ENCODE measurements around the gene PLCB4. TPM values are rescaled to one million over a fixed set of nuclear protein-coding genes. Genes with fewer than 3 reads are reported as not detected.

Gene PLCB4
- total RNA-seq = 10 to 100 TPM; 18.1 to 26.2 TPM
- polyA plus RNA-seq = 1 to 10 TPM; 1.5 to 3.6 TPM
- long read RNA-seq, donor 1, partial matches to known transcripts = 10 of 40 reads
- long read RNA-seq, donor 1, other reads (novel, unspliced or antisense) = 30 of 40 reads
- long read RNA-seq, donor 2, partial matches to known transcripts = 6 of 24 reads
- long read RNA-seq, donor 2, other reads (novel, unspliced or antisense) = 18 of 24 reads

GRCh38 chr20:9068841-9069663 is at the start of gene PLCB4:
Gene PLCB4 (plus strand): TSS chr20:9069087. CDS start chr20:9307815, 238,728 bp downstream.
- H3K9me3 ChIP-seq (ENCODE audit: control insufficient read depth, low read length) = no peaks in the 10 kb centered on the region
- H3K27ac ChIP-seq (ENCODE audit: low read depth in 1 of 2, low read length in 2 of 2) = peak within 1 kb of the TSS; percentile 80 to 84
- H3K27me3 ChIP-seq (ENCODE audit: control insufficient read depth in 1 of 2, insufficient read depth in 2 of 2, low read length in 1 of 2) = no peaks in the 10 kb centered on the region
- intact Hi-C loops (cut with DNase I) = loop anchor here in 1 of 2 donors (10.0 kb wide), 1 partner anchor 214 kb away; no protein-coding TSS in a partner anchor
- peak within 1 kb of the TSS; percentile 80 to 90 for H3K4me3 ChIP-seq (ENCODE audit: low read length in 2 of 2)
- ATAC-seq (ENCODE audit: low FRiP score) (peak; percentile 19), DNase-seq (peak; percentile 51 to 79)
- WGBS, 2 donors = 1% methylated on average over 54 to 75 of the region's 75 CpGs
- H3K4me1 ChIP-seq (ENCODE audit: control insufficient read depth in 1 of 2, insufficient read depth in 2 of 2, low read length in 2 of 2) = peaks cover 0 to 3% of the 10 kb centered on the region in 2 donors
- no peaks in the 10 kb centered on the region for H3K36me3 ChIP-seq (ENCODE audit: control insufficient read depth in 1 of 2, insufficient read depth in 2 of 2, low read length in 1 of 2)

- intact Hi-C loops (cut with DNase I) = no loop called here
- H3K4me3 ChIP-seq (ENCODE audit: low read length in 2 of 2) = no peak overlapping the region
- ATAC-seq (ENCODE audit: low FRiP score) (no peak), DNase-seq (no peak)
- H3K27ac ChIP-seq (ENCODE audit: low read depth in 1 of 2, low read length in 2 of 2) = no peak overlapping the region
- H3K9me3 ChIP-seq (ENCODE audit: control insufficient read depth, low read length) = no peaks in the 10 kb centered on the region
- no peaks in the 10 kb centered on the region for H3K36me3 ChIP-seq (ENCODE audit: control insufficient read depth in 1 of 2, insufficient read depth in 2 of 2, low read length in 1 of 2)
- no peaks in the 10 kb centered on the region for H3K27me3 ChIP-seq (ENCODE audit: control insufficient read depth in 1 of 2, insufficient read depth in 2 of 2, low read length in 1 of 2)
- no peaks in the 10 kb centered on the region for H3K4me1 ChIP-seq (ENCODE audit: control insufficient read depth in 1 of 2, insufficient read depth in 2 of 2, low read length in 2 of 2)
These were observed 49.1 kb upstream of the PLCB4 start for GRCh38 chr20:9019833-9020232.

GRCh38 chr20:9021216-9021615 is 47.7 kb upstream of the PLCB4 start:
- no peak overlapping the region for H3K27ac ChIP-seq (ENCODE audit: low read depth in 1 of 2, low read length in 2 of 2)
- ATAC-seq (ENCODE audit: low FRiP score) (no peak), DNase-seq (no peak)
- no peaks in the 10 kb centered on the region for H3K36me3 ChIP-seq (ENCODE audit: control insufficient read depth in 1 of 2, insufficient read depth in 2 of 2, low read length in 1 of 2)
- no peaks in the 10 kb centered on the region for H3K27me3 ChIP-seq (ENCODE audit: control insufficient read depth in 1 of 2, insufficient read depth in 2 of 2, low read length in 1 of 2)
- 88 to 92% methylated on average over 3 of the region's 3 CpGs for WGBS, 2 donors
- H3K4me3 ChIP-seq (ENCODE audit: low read length in 2 of 2) = no peak overlapping the region
- no peaks in the 10 kb centered on the region for H3K4me1 ChIP-seq (ENCODE audit: control insufficient read depth in 1 of 2, insufficient read depth in 2 of 2, low read length in 2 of 2)
- H3K9me3 ChIP-seq (ENCODE audit: control insufficient read depth, low read length) = no peaks in the 10 kb centered on the region
- intact Hi-C loops (cut with DNase I) = no loop called here

- Histone ChIP-seq H3K27me3 (ENCODE audit: control insufficient read depth in 1 of 2, insufficient read depth in 2 of 2, low read length in 1 of 2) (no peaks in the 10 kb centered on the region), H3K4me1 (ENCODE audit: control insufficient read depth in 1 of 2, insufficient read depth in 2 of 2, low read length in 2 of 2) (no peaks in the 10 kb centered on the region), H3K4me3 (ENCODE audit: low read length in 2 of 2) (no peak overlapping the region), H3K9me3 (ENCODE audit: control insufficient read depth, low read length) (no peaks in the 10 kb centered on the region), H3K27ac (ENCODE audit: low read depth in 1 of 2, low read length in 2 of 2) (no peak overlapping the region), H3K36me3 (ENCODE audit: control insufficient read depth in 1 of 2, insufficient read depth in 2 of 2, low read length in 1 of 2) (no peaks in the 10 kb centered on the region)
- 75 to 77% methylated on average over 2 of the region's 2 CpGs for WGBS, 2 donors
- ATAC-seq (ENCODE audit: low FRiP score) = no peak
- intact Hi-C loops (cut with DNase I) = no loop called here
- DNase-seq = no peak
These were observed 47.2 kb upstream of the PLCB4 start for GRCh38 chr20:9021699-9022098.

- no peak overlapping the region for H3K4me3 ChIP-seq (ENCODE audit: low read length in 2 of 2)
- intact Hi-C loops (cut with DNase I) = no loop called here
These were observed 46.5 kb upstream of the PLCB4 start for GRCh38 chr20:9022376-9022775.

GRCh38 chr20:9024606-9025005 is 44.3 kb upstream of the PLCB4 start:
- Histone ChIP-seq H3K9me3 (ENCODE audit: control insufficient read depth, low read length) (no peaks in the 10 kb centered on the region), H3K27ac (ENCODE audit: low read depth in 1 of 2, low read length in 2 of 2) (no peak overlapping the region), H3K27me3 (ENCODE audit: control insufficient read depth in 1 of 2, insufficient read depth in 2 of 2, low read length in 1 of 2) (no peaks in the 10 kb centered on the region), H3K4me3 (ENCODE audit: low read length in 2 of 2) (no peak overlapping the region), H3K4me1 (ENCODE audit: control insufficient read depth in 1 of 2, insufficient read depth in 2 of 2, low read length in 2 of 2) (no peaks in the 10 kb centered on the region), H3K36me3 (ENCODE audit: control insufficient read depth in 1 of 2, insufficient read depth in 2 of 2, low read length in 1 of 2) (no peaks in the 10 kb centered on the region)
- 72 to 75% methylated on average over 4 of the region's 4 CpGs for WGBS, 2 donors
- DNase-seq (no peak), ATAC-seq (ENCODE audit: low FRiP score) (no peak)
- intact Hi-C loops (cut with DNase I) = no loop called here

More at GRCh38 chr20:9022376-9022775, 46.5 kb upstream of the PLCB4 start:
- Histone ChIP-seq H3K36me3 (ENCODE audit: control insufficient read depth in 1 of 2, insufficient read depth in 2 of 2, low read length in 1 of 2) (no peaks in the 10 kb centered on the region), H3K27me3 (ENCODE audit: control insufficient read depth in 1 of 2, insufficient read depth in 2 of 2, low read length in 1 of 2) (no peaks in the 10 kb centered on the region), H3K27ac (ENCODE audit: low read depth in 1 of 2, low read length in 2 of 2) (no peak overlapping the region), H3K4me1 (ENCODE audit: control insufficient read depth in 1 of 2, insufficient read depth in 2 of 2, low read length in 2 of 2) (no peaks in the 10 kb centered on the region), H3K9me3 (ENCODE audit: control insufficient read depth, low read length) (no peaks in the 10 kb centered on the region)
- DNase-seq (no peak), ATAC-seq (ENCODE audit: low FRiP score) (no peak)
- WGBS, 2 donors = 80 to 81% methylated on average over 2 of the region's 2 CpGs

- H3K27me3 ChIP-seq (ENCODE audit: control insufficient read depth in 1 of 2, insufficient read depth in 2 of 2, low read length in 1 of 2) = no peaks in the 10 kb centered on the region
- no peaks in the 10 kb centered on the region for H3K9me3 ChIP-seq (ENCODE audit: control insufficient read depth, low read length)
- H3K4me3 ChIP-seq (ENCODE audit: low read length in 2 of 2) = no peak overlapping the region
- intact Hi-C loops (cut with DNase I) = no loop called here
- DNase-seq = no peak
- no peak overlapping the region for H3K27ac ChIP-seq (ENCODE audit: low read depth in 1 of 2, low read length in 2 of 2)
- no peaks in the 10 kb centered on the region for H3K36me3 ChIP-seq (ENCODE audit: control insufficient read depth in 1 of 2, insufficient read depth in 2 of 2, low read length in 1 of 2)
- WGBS, 2 donors = 95 to 98% methylated on average over 5 of the region's 5 CpGs
- no peak for ATAC-seq (ENCODE audit: low FRiP score)
- H3K4me1 ChIP-seq (ENCODE audit: control insufficient read depth in 1 of 2, insufficient read depth in 2 of 2, low read length in 2 of 2) = no peaks in the 10 kb centered on the region
These were observed 43.9 kb upstream of the PLCB4 start for GRCh38 chr20:9025011-9025410.

GRCh38 chr20:9025643-9026042 is 43.2 kb upstream of the PLCB4 start:
- WGBS, 2 donors = 69 to 76% methylated on average over 4 of the region's 4 CpGs
- H3K27ac ChIP-seq (ENCODE audit: low read depth in 1 of 2, low read length in 2 of 2) = no peak overlapping the region
- no peaks in the 10 kb centered on the region for H3K9me3 ChIP-seq (ENCODE audit: control insufficient read depth, low read length)
- intact Hi-C loops (cut with DNase I) = no loop called here
- no peak overlapping the region for H3K4me3 ChIP-seq (ENCODE audit: low read length in 2 of 2)
- ATAC-seq (ENCODE audit: low FRiP score) (no peak), DNase-seq (no peak)
- H3K4me1 ChIP-seq (ENCODE audit: control insufficient read depth in 1 of 2, insufficient read depth in 2 of 2, low read length in 2 of 2) = no peaks in the 10 kb centered on the region
- no peaks in the 10 kb centered on the region for H3K27me3 ChIP-seq (ENCODE audit: control insufficient read depth in 1 of 2, insufficient read depth in 2 of 2, low read length in 1 of 2)
- no peaks in the 10 kb centered on the region for H3K36me3 ChIP-seq (ENCODE audit: control insufficient read depth in 1 of 2, insufficient read depth in 2 of 2, low read length in 1 of 2)

GRCh38 chr20:9027626-9028025 is 41.3 kb upstream of the PLCB4 start:
- intact Hi-C loops (cut with DNase I) = no loop called here
- no peaks in the 10 kb centered on the region for H3K9me3 ChIP-seq (ENCODE audit: control insufficient read depth, low read length)
- no peaks in the 10 kb centered on the region for H3K27me3 ChIP-seq (ENCODE audit: control insufficient read depth in 1 of 2, insufficient read depth in 2 of 2, low read length in 1 of 2)
- ATAC-seq (ENCODE audit: low FRiP score) = no peak
- H3K4me3 ChIP-seq (ENCODE audit: low read length in 2 of 2) = no peak overlapping the region
- WGBS, 2 donors = 28 to 42% methylated on average over 2 of the region's 2 CpGs
- no peaks in the 10 kb centered on the region for H3K4me1 ChIP-seq (ENCODE audit: control insufficient read depth in 1 of 2, insufficient read depth in 2 of 2, low read length in 2 of 2)
- DNase-seq = no peak
- H3K27ac ChIP-seq (ENCODE audit: low read depth in 1 of 2, low read length in 2 of 2) = no peak overlapping the region
- H3K36me3 ChIP-seq (ENCODE audit: control insufficient read depth in 1 of 2, insufficient read depth in 2 of 2, low read length in 1 of 2) = no peaks in the 10 kb centered on the region

Measured in aorta (tissue), 5 donors.